HEK293 (cell line): ENCODE data around the gene MRPL36.

Source experiments
- CTCF ChIA-PET: fragments of 350-600 bp; formaldehyde crosslinking; extraction: SDS; loops from one replicate; lab custom pipeline; 2021; ENCODE audit warnings: antibody characterized with exemption; lab: Yijun Ruan, JAX
- POLR2A ChIA-PET: fragments of 300-600 bp; formaldehyde crosslinking; extraction: SDS; loops from one replicate; lab custom pipeline; 2020; ENCODE audit warnings: antibody characterized with exemption, inconsistent platforms; lab: Yijun Ruan, JAX
- H3K27ac ChIP-seq: fragments of 200-500 bp; sonication (Bioruptor generic); 2 replicates; pipeline ENCODE4 v1.5.1; 2014; ENCODE audit warnings: low read depth, low read length, control low read depth, inconsistent platforms; ENCODE audit errors: extremely low read depth
- H3K36me3 ChIP-seq, 2 experiments: fragments of 200-500 bp in 1 of 2; sonication (Bioruptor generic) in 1 of 2; 1 replicate in 1 of 2; 2 replicates in 1 of 2; pipeline ENCODE4 v1.5.1; 2014 to 2017; ENCODE audit warnings: inconsistent platforms in 2 of 2, low read length in 2 of 2; ENCODE audit not compliant: control insufficient read depth in 2 of 2, insufficient read depth in 1 of 2
- H3K4me1 ChIP-seq: fragments of 200-500 bp; sonication (Bioruptor generic); 2 replicates; pipeline ENCODE4 v1.5.1; 2014; ENCODE audit warnings: mild to moderate bottlenecking, low read length, inconsistent platforms; ENCODE audit not compliant: control insufficient read depth, insufficient read depth
- H3K4me3 ChIP-seq: 2 replicates; pipeline ENCODE4 v1.5.1; 2011; ENCODE audit warnings: low read depth, mild to moderate bottlenecking, control low read depth, low read length, moderate library complexity
- H3K9me3 ChIP-seq: fragments of 200-500 bp; sonication (Bioruptor generic); 2 replicates; pipeline ENCODE4 v1.5.1; 2014; ENCODE audit warnings: low read depth, low read length, inconsistent platforms; ENCODE audit not compliant: control insufficient read depth, insufficient read depth
- EGR2 ChIP-seq: fragments of 450-650 bp; formaldehyde crosslinking; IDR thresholded peaks from 2 replicates; pipeline ENCODE4 v1.5.1; 2016; ENCODE audit warnings: low read depth, missing biosample characterization, missing genetic modification characterization
- GLIS1 ChIP-seq: fragments of 450-650 bp; formaldehyde crosslinking; IDR thresholded peaks from 2 replicates; pipeline ENCODE4 v1.5.1; 2016; ENCODE audit warnings: missing biosample characterization, missing genetic modification characterization
- KLF1 ChIP-seq: fragments of 450-650 bp; formaldehyde crosslinking; IDR thresholded peaks from 2 replicates; pipeline ENCODE4 v1.5.1; 2016; ENCODE audit warnings: missing biosample characterization, missing genetic modification characterization
- KLF8 ChIP-seq: fragments of 450-650 bp; formaldehyde crosslinking; IDR thresholded peaks from 2 replicates; pipeline ENCODE4 v1.5.1; 2016; ENCODE audit warnings: missing biosample characterization, missing genetic modification characterization
- SCRT2 ChIP-seq: fragments of 450-650 bp; formaldehyde crosslinking; IDR thresholded peaks from 2 replicates; pipeline ENCODE4 v1.5.1; 2016; ENCODE audit warnings: missing biosample characterization, missing genetic modification characterization
- ZIC2 ChIP-seq: fragments of 450-650 bp; formaldehyde crosslinking; IDR thresholded peaks from 2 replicates; pipeline ENCODE4 v1.5.1; 2016; ENCODE audit warnings: missing biosample characterization, missing genetic modification characterization
- ZNF112 ChIP-seq: fragments of 450-650 bp; formaldehyde crosslinking; IDR thresholded peaks from 2 replicates; pipeline ENCODE4 v1.5.0; 2017; ENCODE audit warnings: missing biosample characterization, missing genetic modification characterization
- ZNF138 ChIP-seq: fragments of 450-650 bp; formaldehyde crosslinking; IDR thresholded peaks from 2 replicates; pipeline ENCODE4 v1.5.1; 2016; ENCODE audit warnings: missing biosample characterization, missing genetic modification characterization, borderline replicate concordance
- ZNF140 ChIP-seq: fragments of 450-650 bp; formaldehyde crosslinking; IDR thresholded peaks from 2 replicates; pipeline ENCODE4 v1.5.1; 2016; ENCODE audit warnings: missing biosample characterization, missing genetic modification characterization
- ZNF223 ChIP-seq: fragments of 450-650 bp; formaldehyde crosslinking; IDR thresholded peaks from 2 replicates; pipeline ENCODE4 v1.5.1; 2016; ENCODE audit warnings: missing biosample characterization, missing genetic modification characterization
- ZNF341 ChIP-seq: fragments of 450-650 bp; formaldehyde crosslinking; IDR thresholded peaks from 2 replicates; pipeline ENCODE4; 2016; ENCODE audit warnings: low read depth, missing biosample characterization, missing genetic modification characterization
- ZNF354C ChIP-seq: fragments of 450-650 bp; formaldehyde crosslinking; IDR thresholded peaks from 2 replicates; pipeline ENCODE4 v1.5.1; 2016; ENCODE audit warnings: missing biosample characterization, missing genetic modification characterization, low read depth, borderline replicate concordance
- ZNF423 ChIP-seq: fragments of 450-650 bp; formaldehyde crosslinking; IDR thresholded peaks from 2 replicates; pipeline ENCODE4 v1.5.1; 2016; ENCODE audit warnings: missing biosample characterization, missing genetic modification characterization
- ZNF426 ChIP-seq: fragments of 450-650 bp; formaldehyde crosslinking; IDR thresholded peaks from 2 replicates; pipeline ENCODE4 v1.5.1; 2017; ENCODE audit warnings: missing biosample characterization, missing genetic modification characterization, mild to moderate bottlenecking, inconsistent platforms, moderate library complexity
- ZNF433 ChIP-seq: fragments of 450-650 bp; formaldehyde crosslinking; IDR thresholded peaks from 2 replicates; pipeline ENCODE4 v1.5.1; 2016; ENCODE audit warnings: missing biosample characterization, missing genetic modification characterization, low read depth
- ZNF473 ChIP-seq: fragments of 450-650 bp; formaldehyde crosslinking; IDR thresholded peaks from 2 replicates; pipeline ENCODE4 v1.5.1; 2017; ENCODE audit warnings: missing biosample characterization, missing genetic modification characterization
- ZNF510 ChIP-seq: fragments of 450-650 bp; formaldehyde crosslinking; IDR thresholded peaks from 2 replicates; pipeline ENCODE4 v1.5.1; 2018; ENCODE audit warnings: mild to moderate bottlenecking, missing genetic modification characterization, missing biosample characterization; ENCODE audit not compliant: insufficient replicate concordance
- ZNF529 ChIP-seq: fragments of 450-650 bp; formaldehyde crosslinking; IDR thresholded peaks from 2 replicates; pipeline ENCODE4 v1.5.1; 2017; ENCODE audit warnings: missing genetic modification characterization, missing biosample characterization; ENCODE audit not compliant: insufficient replicate concordance
- ZNF596 ChIP-seq: fragments of 450-650 bp; IDR thresholded peaks from 2 replicates; pipeline ENCODE4 v1.5.0; 2018; ENCODE audit warnings: missing biosample characterization, mild to moderate bottlenecking, missing genetic modification characterization, moderate library complexity
- ZNF621 ChIP-seq: fragments of 450-650 bp; formaldehyde crosslinking; IDR thresholded peaks from 2 replicates; pipeline ENCODE4 v1.5.1; 2017; ENCODE audit warnings: missing biosample characterization, missing genetic modification characterization
- ZNF658 ChIP-seq: fragments of 450-650 bp; formaldehyde crosslinking; IDR thresholded peaks from 2 replicates; pipeline ENCODE4; 2016; ENCODE audit warnings: missing biosample characterization, missing genetic modification characterization
- ZNF701 ChIP-seq: fragments of 450-650 bp; formaldehyde crosslinking; IDR thresholded peaks from 2 replicates; pipeline ENCODE4 v1.5.1; 2016; ENCODE audit warnings: missing biosample characterization, missing genetic modification characterization
- ZNF791 ChIP-seq: fragments of 450-650 bp; formaldehyde crosslinking; IDR thresholded peaks from 2 replicates; pipeline ENCODE4 v1.5.1; 2016; ENCODE audit warnings: missing biosample characterization, missing genetic modification characterization
- ZNF792 ChIP-seq: fragments of 450-650 bp; formaldehyde crosslinking; IDR thresholded peaks from 2 replicates; pipeline ENCODE4 v1.5.1; 2016; ENCODE audit warnings: missing biosample characterization, missing genetic modification characterization
- TF ChIP-seq, protein P1 (sequence below): fragments of 450-650 bp; formaldehyde crosslinking; optimal IDR thresholded peaks from 2 replicates; pipeline ENCODE3; 2016; ENCODE audit warnings: missing biosample characterization, mild to moderate bottlenecking, missing genetic modification characterization
- TF ChIP-seq, protein P2 (sequence below): fragments of 450-650 bp; formaldehyde crosslinking; IDR thresholded peaks from 2 replicates; pipeline ENCODE4 v1.5.1; 2016; ENCODE audit warnings: missing biosample characterization, missing genetic modification characterization

MRPL36 gene

DNA sequence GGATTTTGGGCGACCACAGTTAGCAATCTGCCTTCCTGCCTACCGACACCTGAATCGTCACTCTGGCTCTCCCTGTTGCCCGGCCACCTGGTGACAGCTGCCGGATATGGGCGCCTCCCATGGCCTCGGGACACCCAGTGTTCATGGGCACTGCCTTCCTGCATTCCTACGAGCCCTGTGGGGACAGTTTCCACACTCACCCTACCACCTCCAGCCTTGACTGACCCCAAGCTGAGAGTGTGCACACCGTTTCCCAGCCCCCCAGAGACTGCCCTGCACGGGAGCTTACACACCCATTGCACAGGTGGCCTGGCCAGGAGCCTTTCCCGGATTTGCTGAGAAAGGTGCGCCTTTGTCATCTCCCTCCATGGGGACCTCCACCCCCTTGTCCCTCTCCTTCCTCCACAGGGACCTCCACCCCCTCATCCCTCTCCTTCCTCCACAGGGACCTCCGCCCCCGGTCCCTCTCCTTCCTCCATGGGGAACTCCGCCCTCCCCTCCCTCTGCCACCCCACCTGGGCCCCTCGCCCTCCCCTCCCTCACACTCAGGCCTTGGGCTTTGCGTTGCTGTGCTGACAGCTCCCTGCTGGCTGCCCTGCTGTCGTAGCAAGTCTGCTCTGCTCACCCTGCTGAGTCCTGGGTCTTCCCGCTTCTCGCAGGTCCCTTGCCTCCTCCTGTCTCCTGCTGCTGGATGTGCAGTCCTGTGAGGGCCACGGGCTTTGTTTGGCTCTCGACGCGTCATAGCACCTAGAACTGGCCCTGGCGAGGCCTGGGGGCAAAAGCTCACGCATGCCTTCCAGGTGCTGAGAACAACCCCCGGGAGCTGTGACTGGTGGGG lies 48.4 kb downstream of the MRPL36 start:
- no peak overlapping the region for H3K27ac ChIP-seq
- CTCF ChIA-PET: no interaction called here
- TF ChIP-seq ZNF791: no peak
- TF ChIP-seq ZNF341: no peak
- TF ChIP-seq KLF8: no peak
- peak; percentile 91 for TF ChIP-seq ZIC2 (tag by site-specific recombination)
- no peak for TF ChIP-seq SCRT2 (tag by site-specific recombination)
- TF ChIP-seq ZNF223: no peak
- TF ChIP-seq ZNF140: no peak
- TF ChIP-seq ZNF473: no peak
- peak; percentile 78 for TF ChIP-seq GLIS1 (tag by site-specific recombination)
- 0 out of 2 replicates have a peak, but pooled peaks have one; percentile 24 for TF ChIP-seq KLF1 (tag by site-specific recombination)
- TF ChIP-seq EGR2 (tag by site-specific recombination): peak; percentile 34; the same call in 1 of the 2 replicates
- TF ChIP-seq, all 188 proteins: peak for 4
- H3K9me3 ChIP-seq: no peaks in the 10 kb centered on the region
- POLR2A ChIA-PET: no interaction called here
- H3K4me3 ChIP-seq: no peak overlapping the region
- no peaks in the 10 kb centered on the region for H3K4me1 ChIP-seq
- H3K36me3 ChIP-seq: no peaks in the 10 kb centered on the region

DNA sequence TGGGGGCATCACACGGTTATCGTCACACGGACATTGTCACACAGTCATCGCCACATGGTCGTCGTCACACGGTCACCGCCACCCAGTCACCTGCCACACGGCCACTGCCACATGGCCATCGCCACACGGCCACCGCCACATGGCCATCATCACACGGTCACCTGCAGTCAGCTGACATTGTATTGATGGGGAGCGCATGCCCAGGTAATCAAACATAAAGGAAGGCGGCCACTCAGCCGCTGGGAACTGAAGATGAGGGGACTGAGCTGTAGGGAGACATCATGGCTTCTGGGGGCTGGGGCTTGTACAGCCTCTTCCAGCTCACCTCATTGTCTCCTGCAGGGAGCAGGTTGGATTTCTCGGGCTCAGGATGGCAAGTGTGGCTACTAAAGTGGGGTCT lies 49.2 kb downstream of the MRPL36 start:
- H3K9me3 ChIP-seq: no peaks in the 10 kb centered on the region
- POLR2A ChIA-PET: no interaction called here
- CTCF ChIA-PET: no interaction called here
- H3K4me3 ChIP-seq: no peak overlapping the region
- no peak overlapping the region for H3K27ac ChIP-seq
- no peaks in the 10 kb centered on the region for H3K36me3 ChIP-seq
- no peaks in the 10 kb centered on the region for H3K4me1 ChIP-seq
- TF ChIP-seq ZNF596: no peak
- TF ChIP-seq ZNF138 (tag by site-specific recombination): no peak
- TF ChIP-seq ZNF621: no peak
- no peak for TF ChIP-seq ZNF792 (tag by site-specific recombination)
- no peak for TF ChIP-seq ZNF112 (tag by site-specific recombination)
- no peak for TF ChIP-seq ZNF433 (tag by site-specific recombination)
- TF ChIP-seq ZNF529: no peak
- TF ChIP-seq ZNF423 (tag by site-specific recombination): no peak
- no peak for TF ChIP-seq ZNF426
- TF ChIP-seq ZNF510 (tag by site-specific recombination): no peak
- no peak for TF ChIP-seq ZNF701 (tag by site-specific recombination)
- TF ChIP-seq, protein P1, sequence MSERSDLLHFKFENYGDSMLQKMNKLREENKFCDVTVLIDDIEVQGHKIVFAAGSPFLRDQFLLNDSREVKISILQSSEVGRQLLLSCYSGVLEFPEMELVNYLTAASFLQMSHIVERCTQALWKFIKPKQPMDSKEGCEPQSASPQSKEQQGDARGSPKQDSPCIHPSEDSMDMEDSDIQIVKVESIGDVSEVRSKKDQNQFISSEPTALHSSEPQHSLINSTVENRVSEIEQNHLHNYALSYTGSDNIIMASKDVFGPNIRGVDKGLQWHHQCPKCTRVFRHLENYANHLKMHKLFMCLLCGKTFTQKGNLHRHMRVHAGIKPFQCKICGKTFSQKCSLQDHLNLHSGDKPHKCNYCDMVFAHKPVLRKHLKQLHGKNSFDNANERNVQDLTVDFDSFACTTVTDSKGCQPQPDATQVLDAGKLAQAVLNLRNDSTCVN (tag by site-specific recombination): no peak
- no peak for TF ChIP-seq ZNF354C (tag by site-specific recombination)
- no peak for TF ChIP-seq ZNF658
- TF ChIP-seq, protein P2, sequence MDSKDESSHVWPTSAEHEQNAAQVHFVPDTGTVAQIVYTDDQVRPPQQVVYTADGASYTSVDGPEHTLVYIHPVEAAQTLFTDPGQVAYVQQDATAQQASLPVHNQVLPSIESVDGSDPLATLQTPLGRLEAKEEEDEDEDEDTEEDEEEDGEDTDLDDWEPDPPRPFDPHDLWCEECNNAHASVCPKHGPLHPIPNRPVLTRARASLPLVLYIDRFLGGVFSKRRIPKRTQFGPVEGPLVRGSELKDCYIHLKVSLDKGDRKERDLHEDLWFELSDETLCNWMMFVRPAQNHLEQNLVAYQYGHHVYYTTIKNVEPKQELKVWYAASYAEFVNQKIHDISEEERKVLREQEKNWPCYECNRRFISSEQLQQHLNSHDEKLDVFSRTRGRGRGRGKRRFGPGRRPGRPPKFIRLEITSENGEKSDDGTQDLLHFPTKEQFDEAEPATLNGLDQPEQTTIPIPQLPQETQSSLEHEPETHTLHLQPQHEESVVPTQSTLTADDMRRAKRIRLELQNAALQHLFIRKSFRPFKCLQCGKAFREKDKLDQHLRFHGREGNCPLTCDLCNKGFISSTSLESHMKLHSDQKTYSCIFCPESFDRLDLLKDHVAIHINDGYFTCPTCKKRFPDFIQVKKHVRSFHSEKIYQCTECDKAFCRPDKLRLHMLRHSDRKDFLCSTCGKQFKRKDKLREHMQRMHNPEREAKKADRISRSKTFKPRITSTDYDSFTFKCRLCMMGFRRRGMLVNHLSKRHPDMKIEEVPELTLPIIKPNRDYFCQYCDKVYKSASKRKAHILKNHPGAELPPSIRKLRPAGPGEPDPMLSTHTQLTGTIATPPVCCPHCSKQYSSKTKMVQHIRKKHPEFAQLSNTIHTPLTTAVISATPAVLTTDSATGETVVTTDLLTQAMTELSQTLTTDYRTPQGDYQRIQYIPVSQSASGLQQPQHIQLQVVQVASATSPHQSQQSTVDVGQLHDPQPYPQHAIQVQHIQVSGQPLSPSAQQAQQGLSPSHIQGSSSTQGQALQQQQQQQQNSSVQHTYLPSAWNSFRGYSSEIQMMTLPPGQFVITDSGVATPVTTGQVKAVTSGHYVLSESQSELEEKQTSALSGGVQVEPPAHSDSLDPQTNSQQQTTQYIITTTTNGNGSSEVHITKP (tag by site-specific recombination): no peak
- TF ChIP-seq, all 188 proteins: peak for 0
